GM12878 (cell line): ENCODE results near the gene METTL14. TPM values are rescaled to one million over a fixed set of nuclear protein-coding genes. Genes with fewer than 3 reads are reported as not detected.

Experiments
- ATAC-seq: fragments of 200-7000 bp; cut with Tn5 transposase; 3 replicates; pipeline ENCODE4 v1.9.1; 2020; ENCODE audit warnings: mild to moderate bottlenecking, moderate library complexity
- BruUV-seq: library from RNA; stranded (reverse); fragments of 400-500 nt; replicated peaks from 2 replicates; lab custom pipeline; 2021; lab: Mats Ljungman, UMichigan
- CTCF ChIA-PET: fragments of 300-600 bp; sonication (Branson Sonifier 250); formaldehyde crosslinking; extraction: SDS; loops from one replicate; lab custom pipeline; 2021; ENCODE audit warnings: inconsistent platforms; lab: Yijun Ruan, JAX
- POLR2A ChIA-PET: fragments of 350-600 bp; formaldehyde crosslinking; extraction: SDS; loops from one replicate; lab custom pipeline; 2021; ENCODE audit warnings: inconsistent platforms; lab: Charles Lee
- RAD21 ChIA-PET: fragments of 300-600 bp; sonication (Branson Sonifier 250); formaldehyde crosslinking; loops from one replicate; lab custom pipeline; 2023; ENCODE audit warnings: antibody characterized with exemption; ENCODE audit not compliant: unreplicated experiment; lab: Charles Lee
- SMC1A ChIA-PET: fragments of 300-600 bp; sonication (Branson Sonifier 250); formaldehyde crosslinking; loops from one replicate; lab custom pipeline; 2023; ENCODE audit not compliant: unreplicated experiment, uncharacterized antibody; lab: Charles Lee
- DNase-seq: peaks from one replicate; pipeline ENCODE4 v3.0.0-alpha.2; 2011; ENCODE audit warnings: low read depth, low spot score
- FAIRE-seq: peaks from 3 replicates; lab custom pipeline; 2011; peaks lifted over from hg19 to GRCh38; lab: Jason Lieb, UNC
- H2AFZ ChIP-seq: 2 replicates; pipeline ENCODE4 v1.6.0; 2011; ENCODE audit warnings: low read depth, low read length, control low read depth; ENCODE audit not compliant: control insufficient read depth
- H3K27ac ChIP-seq: 2 replicates; pipeline ENCODE4 v1.5.1; 2011; ENCODE audit warnings: control low read depth; ENCODE audit not compliant: control insufficient read depth, insufficient read depth
- H3K27me3 ChIP-seq, 2 experiments: replicated peaks in 1 of 2; 2 replicates each; pipeline versions ENCODE4 v1.6.0 to v1.6.1; 2011; ENCODE audit warnings: low read length in 1 of 2; ENCODE audit not compliant: control insufficient read depth in 2 of 2, insufficient read depth in 2 of 2
- H3K36me3 ChIP-seq, 2 experiments: 2 replicates each; pipeline ENCODE4 v1.5.1; 2011; ENCODE audit warnings: low read length in 1 of 2; ENCODE audit not compliant: control insufficient read depth in 2 of 2, insufficient read depth in 2 of 2
- H3K4me1 ChIP-seq: 2 replicates; pipeline ENCODE4 v1.6.1; 2011; ENCODE audit warnings: mild to moderate bottlenecking, low read length, moderate library complexity, mixed read lengths; ENCODE audit not compliant: control insufficient read depth, insufficient read depth
- H3K4me2 ChIP-seq: 2 replicates; pipeline ENCODE4 v1.6.0; 2011; ENCODE audit warnings: control low read depth; ENCODE audit not compliant: control insufficient read depth, insufficient read depth
- H3K4me3 ChIP-seq: fragments of 200-600 bp; sonication (generic); 2 replicates; pipeline ENCODE4 v1.5.1; 2016
- H3K79me2 ChIP-seq: 2 replicates; pipeline ENCODE4 v1.6.0; 2011; ENCODE audit warnings: low read length; ENCODE audit not compliant: control insufficient read depth, insufficient read depth
- H3K9ac ChIP-seq: 2 replicates; pipeline ENCODE4 v1.8.0; 2011; ENCODE audit warnings: low read length, control low read depth, mixed read lengths; ENCODE audit not compliant: control insufficient read depth, insufficient read depth
- H3K9me3 ChIP-seq: replicated peaks from 3 replicates; pipeline ENCODE4 v1.5.1; 2011; ENCODE audit warnings: mild to moderate bottlenecking, low read length; ENCODE audit not compliant: control insufficient read depth, insufficient read depth
- H4K20me1 ChIP-seq: 2 replicates; pipeline ENCODE4 v1.6.0; 2011; ENCODE audit not compliant: control insufficient read depth, insufficient read depth
- CBX3 ChIP-seq: fragments of 200-600 bp; sonication (generic); IDR thresholded peaks from 2 replicates; pipeline ENCODE4 v1.6.1; 2016; ENCODE audit warnings: low read depth, borderline replicate concordance
- CREB1 ChIP-seq: IDR thresholded peaks from 2 replicates; pipeline ENCODE4 v1.6.1; 2012; ENCODE audit warnings: low read depth, mild to moderate bottlenecking, inconsistent platforms
- E2F8 ChIP-seq: fragments of 450-650 bp; IDR thresholded peaks from 2 replicates; pipeline ENCODE4 v1.6.1; 2018; ENCODE audit warnings: mild to moderate bottlenecking, low read depth, moderate library complexity; ENCODE audit not compliant: partially characterized antibody
- ELK1 ChIP-seq: IDR thresholded peaks from 2 replicates; pipeline ENCODE4 v1.6.1; 2012; ENCODE audit warnings: low read depth, low read length, improper control_type of control experiment
- FOXM1 ChIP-seq: IDR thresholded peaks from 2 replicates; pipeline ENCODE4 v1.6.1; 2012; ENCODE audit warnings: low read depth, mild to moderate bottlenecking, inconsistent platforms, low read length, moderate library complexity
- NFYA ChIP-seq: IDR thresholded peaks from 2 replicates; pipeline ENCODE4 v1.6.1; 2011; ENCODE audit warnings: low read depth, mild to moderate bottlenecking, low read length, improper control_type of control experiment, borderline replicate concordance
- NFYB ChIP-seq: IDR thresholded peaks from 2 replicates; pipeline ENCODE4 v1.6.1; 2011; ENCODE audit warnings: low read depth, mild to moderate bottlenecking, low read length, improper control_type of control experiment, moderate library complexity; ENCODE audit not compliant: insufficient read depth
- NR2C1 ChIP-seq: fragments of 450-650 bp; IDR thresholded peaks from 2 replicates; pipeline ENCODE4 v1.6.1; 2017; ENCODE audit warnings: antibody characterized with exemption, mild to moderate bottlenecking, moderate library complexity
- STAT1 ChIP-seq: fragments of 450-650 bp; conservative IDR thresholded peaks from 2 replicates; pipeline ENCODE4 v1.6.1; 2014; ENCODE audit warnings: antibody characterized with exemption, mild to moderate bottlenecking
- STAT3 ChIP-seq: IDR thresholded peaks from 2 replicates; pipeline ENCODE4 v1.6.1; 2011; ENCODE audit warnings: low read depth, low read length, improper control_type of control experiment
- ZNF24 ChIP-seq: fragments of 450-650 bp; IDR thresholded peaks from 2 replicates; pipeline ENCODE4 v1.6.1; 2017; ENCODE audit warnings: antibody characterized with exemption, mild to moderate bottlenecking
- ZZZ3 ChIP-seq: IDR thresholded peaks from 2 replicates; pipeline ENCODE4 v1.6.1; 2011; ENCODE audit warnings: low read depth; ENCODE audit not compliant: control insufficient read depth, insufficient read length
- WGBS: methylation state at CpG from one replicate; pipeline ENCODE4 v1.1.6; 2016; ENCODE audit warnings: low lambda C conversion rate; ENCODE audit not compliant: insufficient replicate concordance, insufficient coverage; ENCODE audit errors: missing lambda C conversion rate; 5-methylcytosine and 5-hydroxymethylcytosine counted together
- in situ Hi-C: fragments of 300-500 bp; cut with MboI; formaldehyde crosslinking; loops from 9 replicates; pipeline ENCODE4 v1.14.3; 2018; ENCODE audit warnings: mixed read lengths
- intact Hi-C: fragments of 100-400 bp; cut with micrococcal nuclease; formaldehyde crosslinking; loops from one replicate; pipeline ENCODE4 v1.14.2; 2022; ENCODE audit not compliant: unreplicated experiment
- polyA plus RNA-seq, 11 experiments: library from polyadenylated mRNA; depleted of rRNA in 4 of 11; unstranded in 6 of 11; stranded (reverse) in 5 of 11; fragments of >200 nt; fragmentation: Nextera tagmentation in 4 of 11; fragmentation: Illumina TruSeq in 1 of 11; extraction: Ambion mirVana in 4 of 11; extraction: Trizol in 1 of 11; gene quantifications; 1 replicate in 1 of 11; 2 replicates in 10 of 11; pipeline versions ENCODE4 v1.2.1 to v1.2.3, GENCODE V29; 2011 to 2016; ENCODE audit warnings: inconsistent platforms in 2 of 11, missing spikeins in 2 of 11, low read depth in 1 of 11
- total RNA-seq, 4 experiments: library from RNA; depleted of rRNA in 3 of 4; stranded (reverse); fragments of >200 nt in 3 of 4; fragmentation: Illumina TruSeq in 1 of 4; extraction: Trizol in 1 of 4; gene quantifications; 2 replicates each; pipeline versions ENCODE4 v1.2.1 to v1.2.3, GENCODE V29; 2013 to 2021
- TF ChIP-seq, protein P1 (sequence below): fragments of 450-650 bp; IDR thresholded peaks from 2 replicates; pipeline ENCODE4 v1.6.1; 2017; ENCODE audit warnings: borderline replicate concordance
- TF ChIP-seq, protein P2 (sequence below): IDR thresholded peaks from 2 replicates; pipeline ENCODE4 v1.6.1; 2011; ENCODE audit warnings: borderline replicate concordance, low read depth, mild to moderate bottlenecking, moderate library complexity, low read length; ENCODE audit not compliant: insufficient read depth, poor library complexity, severe bottlenecking

METTL14 gene
- total and polyA plus RNA-seq, 10 of the 15 experiments (the other 5 are each of a cell fraction or from before 2014, with no cell fraction given): 11.2 to 44.9 (median 27.6) TPM

GRCh38 chr4:118751629-118752323 lies 66.6 kb downstream of the METTL14 start:
- CTCF ChIA-PET: no interaction called here
- Histone ChIP-seq H2AFZ (no peak overlapping the region), H3K4me3 (no peak overlapping the region), H3K9me3 (no peaks in the 10 kb centered on the region), H3K4me1 (no peaks in the 10 kb centered on the region), H4K20me1 (no peaks in the 10 kb centered on the region), H3K27me3 (no peaks in the 10 kb centered on the region), H3K27ac (no peak overlapping the region), H3K36me3 (peaks cover 4 to 12% of the 10 kb centered on the region in 2 experiments; a peak in 3 of 4 replicates), H3K4me2 (no peak overlapping the region), H3K9ac (no peak overlapping the region), H3K79me2 (no peaks in the 10 kb centered on the region)
- FAIRE-seq: no peak
- RAD21 ChIA-PET: interaction anchor here (0.6 kb wide), 1 partner anchor 16 kb away, joined by 4 read pairs; no protein-coding TSS in a partner anchor
- SMC1A ChIA-PET: no interaction called here
- WGBS: 98% methylated on average over 2 of the region's 2 CpGs
- ATAC-seq: no peak
- POLR2A ChIA-PET: no interaction called here
- no peak for DNase-seq
- in situ Hi-C loops: no loop called here
- BruUV-seq: no TSS peak
- no peak for TF ChIP-seq ELK1
- no peak for TF ChIP-seq CBX3
- TF ChIP-seq E2F8: no peak
- no peak for TF ChIP-seq NR2C1
- TF ChIP-seq CREB1: no peak
- no peak for TF ChIP-seq STAT3
- no peak for TF ChIP-seq NFYA
- no peak for TF ChIP-seq FOXM1
- TF ChIP-seq, protein P1, sequence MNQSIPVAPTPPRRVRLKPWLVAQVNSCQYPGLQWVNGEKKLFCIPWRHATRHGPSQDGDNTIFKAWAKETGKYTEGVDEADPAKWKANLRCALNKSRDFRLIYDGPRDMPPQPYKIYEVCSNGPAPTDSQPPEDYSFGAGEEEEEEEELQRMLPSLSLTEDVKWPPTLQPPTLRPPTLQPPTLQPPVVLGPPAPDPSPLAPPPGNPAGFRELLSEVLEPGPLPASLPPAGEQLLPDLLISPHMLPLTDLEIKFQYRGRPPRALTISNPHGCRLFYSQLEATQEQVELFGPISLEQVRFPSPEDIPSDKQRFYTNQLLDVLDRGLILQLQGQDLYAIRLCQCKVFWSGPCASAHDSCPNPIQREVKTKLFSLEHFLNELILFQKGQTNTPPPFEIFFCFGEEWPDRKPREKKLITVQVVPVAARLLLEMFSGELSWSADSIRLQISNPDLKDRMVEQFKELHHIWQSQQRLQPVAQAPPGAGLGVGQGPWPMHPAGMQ: no peak
- TF ChIP-seq STAT1: no peak
- TF ChIP-seq ZZZ3: no peak
- TF ChIP-seq, protein P2, sequence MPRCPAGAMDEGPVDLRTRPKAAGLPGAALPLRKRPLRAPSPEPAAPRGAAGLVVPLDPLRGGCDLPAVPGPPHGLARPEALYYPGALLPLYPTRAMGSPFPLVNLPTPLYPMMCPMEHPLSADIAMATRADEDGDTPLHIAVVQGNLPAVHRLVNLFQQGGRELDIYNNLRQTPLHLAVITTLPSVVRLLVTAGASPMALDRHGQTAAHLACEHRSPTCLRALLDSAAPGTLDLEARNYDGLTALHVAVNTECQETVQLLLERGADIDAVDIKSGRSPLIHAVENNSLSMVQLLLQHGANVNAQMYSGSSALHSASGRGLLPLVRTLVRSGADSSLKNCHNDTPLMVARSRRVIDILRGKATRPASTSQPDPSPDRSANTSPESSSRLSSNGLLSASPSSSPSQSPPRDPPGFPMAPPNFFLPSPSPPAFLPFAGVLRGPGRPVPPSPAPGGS: no peak
- no peak for TF ChIP-seq NFYB
- no peak for TF ChIP-seq ZNF24
- intact Hi-C loops: no loop called here
